GM12873 (cell line): ENCODE data around the gene DCLK3.

ENCODE experiments used
- TF ChIP-seq, protein P1 (sequence below): IDR thresholded peaks from 2 replicates; pipeline ENCODE4 v1.5.1; 2012; ENCODE audit warnings: low read depth, mild to moderate bottlenecking, moderate library complexity, low read length, control low read depth; ENCODE audit not compliant: insufficient read depth; ENCODE audit errors: missing control alignments

DCLK3 gene

DNA sequence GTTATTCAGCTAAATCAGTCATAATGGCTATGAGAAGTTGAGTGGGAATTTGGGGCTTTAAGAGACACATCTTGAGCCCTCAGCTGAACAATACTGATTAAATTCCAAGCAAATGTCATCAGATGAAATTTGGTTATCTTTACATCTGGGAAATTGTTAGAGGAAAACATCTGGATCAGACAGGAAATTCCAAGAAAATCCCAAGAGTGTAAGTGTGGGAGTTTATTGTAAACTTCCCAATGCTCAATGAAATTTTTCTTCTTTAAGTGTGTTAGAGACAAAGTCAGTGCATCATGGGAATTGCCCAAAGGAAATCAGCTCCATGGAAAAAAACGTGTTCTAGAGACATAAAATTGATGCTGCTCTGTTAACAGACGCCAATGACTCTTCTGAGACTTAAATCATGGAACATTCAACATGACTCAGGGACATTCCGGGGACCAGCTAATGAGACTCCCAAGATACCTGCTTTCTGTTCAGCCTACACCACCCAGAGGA is 19.8 kb upstream of the DCLK3 start:
- TF ChIP-seq, protein P1, sequence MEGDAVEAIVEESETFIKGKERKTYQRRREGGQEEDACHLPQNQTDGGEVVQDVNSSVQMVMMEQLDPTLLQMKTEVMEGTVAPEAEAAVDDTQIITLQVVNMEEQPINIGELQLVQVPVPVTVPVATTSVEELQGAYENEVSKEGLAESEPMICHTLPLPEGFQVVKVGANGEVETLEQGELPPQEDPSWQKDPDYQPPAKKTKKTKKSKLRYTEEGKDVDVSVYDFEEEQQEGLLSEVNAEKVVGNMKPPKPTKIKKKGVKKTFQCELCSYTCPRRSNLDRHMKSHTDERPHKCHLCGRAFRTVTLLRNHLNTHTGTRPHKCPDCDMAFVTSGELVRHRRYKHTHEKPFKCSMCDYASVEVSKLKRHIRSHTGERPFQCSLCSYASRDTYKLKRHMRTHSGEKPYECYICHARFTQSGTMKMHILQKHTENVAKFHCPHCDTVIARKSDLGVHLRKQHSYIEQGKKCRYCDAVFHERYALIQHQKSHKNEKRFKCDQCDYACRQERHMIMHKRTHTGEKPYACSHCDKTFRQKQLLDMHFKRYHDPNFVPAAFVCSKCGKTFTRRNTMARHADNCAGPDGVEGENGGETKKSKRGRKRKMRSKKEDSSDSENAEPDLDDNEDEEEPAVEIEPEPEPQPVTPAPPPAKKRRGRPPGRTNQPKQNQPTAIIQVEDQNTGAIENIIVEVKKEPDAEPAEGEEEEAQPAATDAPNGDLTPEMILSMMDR: no peak

DNA sequence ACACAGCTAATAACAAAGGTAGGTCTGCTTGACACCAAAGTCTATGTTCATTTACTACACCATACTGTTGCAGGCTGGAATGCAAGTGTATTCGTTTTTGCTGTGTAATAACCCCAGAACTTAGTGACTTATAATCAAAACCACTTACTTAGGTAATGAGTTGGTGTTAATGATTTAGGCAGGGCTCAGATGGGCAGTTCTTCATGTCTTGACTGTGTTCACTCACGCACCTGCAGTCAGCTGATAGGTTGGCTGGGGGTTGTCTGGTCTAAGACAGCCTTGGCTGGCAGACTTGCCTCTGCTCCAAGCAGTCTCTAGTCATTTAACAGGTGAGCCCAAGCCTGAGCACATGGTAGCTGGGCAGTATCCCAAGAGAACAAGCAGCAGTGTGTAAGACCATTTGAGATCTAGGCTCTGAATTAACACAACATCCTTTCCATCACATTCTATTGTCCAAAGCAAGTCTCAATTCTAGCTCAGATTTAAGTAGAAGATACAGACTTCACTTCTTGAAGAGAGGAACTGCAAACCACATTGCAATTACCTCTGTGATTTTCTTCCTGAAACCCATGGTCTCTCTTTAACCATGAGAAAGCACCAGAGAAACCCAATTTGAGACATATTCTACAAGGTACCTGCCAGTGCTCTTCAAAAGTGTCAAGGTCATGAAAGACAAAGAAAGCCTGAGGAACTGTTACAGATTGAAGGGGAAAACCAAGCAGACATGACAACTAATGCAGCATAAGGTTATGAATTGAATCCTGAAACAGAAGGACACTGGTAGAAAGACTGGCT is 13.3 kb upstream of the DCLK3 start:
- TF ChIP-seq, protein P1: no peak

DNA sequence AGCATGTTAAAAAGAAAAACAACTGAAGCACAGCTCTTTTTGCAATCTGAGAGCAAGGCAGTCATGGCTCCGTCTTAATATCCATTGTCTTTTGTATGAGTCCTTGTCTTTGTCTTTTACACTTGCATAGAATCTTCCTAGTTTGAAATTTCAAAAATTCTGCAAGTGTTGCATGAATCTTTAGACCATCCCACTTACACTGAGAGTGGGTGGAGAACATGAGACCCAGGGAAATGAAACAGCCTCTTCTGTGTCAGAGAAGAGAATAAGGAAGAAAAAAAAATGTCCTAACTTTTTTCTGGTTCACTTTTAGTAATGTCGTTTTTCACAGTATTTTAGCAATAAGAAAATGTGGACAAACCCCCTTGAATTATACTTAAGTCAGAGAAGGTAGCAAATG is 12.1 kb upstream of the DCLK3 start:
- TF ChIP-seq, protein P1: no peak

DNA sequence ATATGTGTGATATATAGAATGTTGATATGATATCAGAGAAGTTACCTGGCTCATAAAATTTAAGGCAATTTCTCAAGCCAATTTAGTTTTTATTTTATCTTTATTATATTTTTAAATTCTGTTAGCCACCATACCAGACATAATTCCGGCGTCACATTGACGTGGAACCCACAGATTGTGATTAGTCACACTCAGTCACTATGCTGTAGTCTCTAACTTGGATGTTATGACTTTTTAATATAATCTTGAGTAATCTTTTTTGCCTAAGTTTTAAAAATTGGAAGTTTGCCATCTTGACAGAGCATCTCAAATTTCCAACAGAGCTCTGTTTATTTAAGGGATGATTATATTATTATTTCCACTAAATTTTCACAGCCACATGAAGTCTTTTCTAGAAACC is 9.7 kb upstream of the DCLK3 start:
- TF ChIP-seq, protein P1: no peak

DNA sequence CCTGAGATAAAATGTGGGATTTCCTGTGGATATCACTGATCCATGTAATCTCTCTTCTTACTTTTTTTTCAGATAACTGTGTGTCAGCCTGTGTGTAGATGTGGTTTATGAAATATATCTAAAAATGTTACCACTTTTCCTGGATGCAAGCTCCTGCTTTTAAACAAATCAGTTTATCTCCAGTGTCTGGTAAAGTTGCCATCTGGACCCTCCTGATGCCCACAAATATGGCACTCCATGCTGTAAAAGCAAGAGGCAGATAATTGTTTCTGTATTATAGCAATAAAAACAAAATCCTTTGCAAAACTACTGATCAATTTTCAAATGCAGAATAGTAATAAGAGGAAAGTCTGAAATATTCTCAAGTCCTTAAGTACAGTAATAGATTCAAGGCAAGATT is 7.6 kb upstream of the DCLK3 start:
- TF ChIP-seq, protein P1: no peak

DNA sequence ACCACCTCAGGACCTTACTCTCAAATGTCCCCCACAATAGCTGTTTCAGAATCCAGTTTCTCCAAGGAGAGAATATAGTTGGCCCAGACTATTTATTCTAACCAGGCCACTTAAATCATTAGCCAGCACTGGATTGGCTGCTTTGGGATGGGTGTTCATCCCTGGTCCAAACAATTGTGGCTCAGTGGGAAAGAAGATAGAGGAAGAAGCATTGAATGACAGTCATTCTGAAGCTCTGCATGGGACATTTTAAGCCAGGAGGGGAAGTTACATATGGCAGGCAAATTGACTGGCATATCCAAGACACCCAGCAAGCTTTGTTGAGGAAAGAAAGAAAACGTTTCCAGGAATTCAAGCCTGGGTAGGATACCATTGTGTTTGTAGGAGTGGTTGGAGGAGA is 5.6 kb upstream of the DCLK3 start:
- TF ChIP-seq, protein P1: no peak

DNA sequence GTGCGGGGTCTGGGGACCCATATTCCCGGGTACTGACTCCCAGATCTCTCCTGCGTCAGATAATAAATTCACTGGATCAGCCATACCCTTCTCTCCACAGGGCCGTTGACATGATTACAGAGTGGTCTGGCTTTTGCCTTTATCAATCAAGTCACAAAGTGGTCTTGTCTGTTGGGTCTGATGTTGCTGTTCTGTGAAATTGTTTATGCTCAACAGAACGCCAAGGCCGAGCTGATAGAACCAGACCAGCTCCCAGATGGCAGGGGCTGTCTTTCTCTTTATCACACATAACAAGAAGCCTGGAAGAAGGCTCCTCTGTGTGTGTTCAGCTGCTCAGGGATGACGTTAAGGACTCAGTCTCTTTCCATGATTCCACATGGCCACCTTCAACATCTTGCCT is 751 bp upstream of the DCLK3 start:
- TF ChIP-seq, protein P1: no peak
